Adrenal gland (tissue), 12 donors: ENCODE data around the gene NAA11. TPM values are rescaled to one million over a fixed set of nuclear protein-coding genes. Genes with fewer than 3 reads are reported as not detected.

Source experiments
- DNase-seq, 7 donors: peaks; one replicate each; pipeline ENCODE4 v3.0.0-alpha.2; 2019 to 2020
- H3K27ac ChIP-seq, 5 donors: fragments of 200-600 bp; sonication (generic) in 4 of 5; 1 replicate in 3 of 5; 2 replicates in 2 of 5; pipeline versions ENCODE4 v1.5.1 to v1.8.0; 2016 to 2020; ENCODE audit warnings: mild to moderate bottlenecking in 1 of 5
- H3K27me3 ChIP-seq: fragments of 200-600 bp; 2 replicates; pipeline ENCODE4 v1.8.0; 2021
- H3K36me3 ChIP-seq, 2 donors: fragments of 200-600 bp; replicated peaks in 1 of 2; 1 replicate in 1 of 2; 2 replicates in 1 of 2; pipeline versions ENCODE4 v1.5.1 to v1.8.0; 2018 to 2022
- H3K4me1 ChIP-seq, 2 donors: fragments of 200-600 bp; replicated peaks in 1 of 2; 1 replicate in 1 of 2; 2 replicates in 1 of 2; pipeline versions ENCODE4 v1.5.1 to v1.8.0; 2018 to 2021
- H3K4me3 ChIP-seq, 4 donors: fragments of 200-600 bp; sonication (generic) in 3 of 4; one replicate each; pipeline ENCODE4 v1.5.1; 2016 to 2018
- H3K9me3 ChIP-seq, 3 donors: fragments of 200-600 bp; sonication (generic) in 1 of 3; replicated peaks in 1 of 3; 1 replicate in 2 of 3; 2 replicates in 1 of 3; pipeline versions ENCODE4 v1.5.1 to v1.8.0; 2016 to 2021
- POLR2A ChIP-seq, 2 donors: fragments of 450-650 bp; IDR thresholded peaks; one replicate each; pipeline ENCODE4 v1.6.1; 2017; ENCODE audit warnings: antibody characterized with exemption in 2 of 2, mild to moderate bottlenecking in 2 of 2, moderate library complexity in 1 of 2
- WGBS, 4 donors: extraction: QIAGEN DNeasy Blood & Tissue Kit in 2 of 4; methylation state at CpG; one replicate each; pipeline versions ENCODE4 v1.1.5 to v1.1.7; 2013 to 2017; 5-methylcytosine and 5-hydroxymethylcytosine counted together
- intact Hi-C, 2 donors: fragments of 100-400 bp; cut with DNase I; formaldehyde crosslinking; loops; one replicate each; pipeline versions ENCODE4 v1.14.1 to v1.15.0; 2022 to 2023
- polyA plus RNA-seq, 3 donors: library from polyadenylated mRNA; stranded (reverse); fragments of 200-250 nt in 2 of 3; fragments of 350-450 nt in 1 of 3; fragmentation: Illumina TruSeq in 1 of 3; extraction: RNeasy Lipid Tissue Mini Kit (QIAGEN cat#74804) in 1 of 3; gene quantifications; one replicate each; pipeline ENCODE4 v1.2.3, GENCODE V29; 2013 to 2014
- total RNA-seq, 9 donors: library from RNA; depleted of rRNA in 4 of 9; stranded (reverse); fragments of >200 nt in 4 of 9; fragments of 120-200 nt in 1 of 9; fragmentation: NEBNext Ultra II Directional in 1 of 9; extraction: Animal tissue kit (Norgen Biotek cat#: 25700) in 1 of 9; gene quantifications; one replicate each; pipeline versions ENCODE4 v1.1.0 to v1.2.4, GENCODE V29; 2013 to 2023
- TF ChIP-seq, protein P1 (sequence below), 6 experiments: fragments of 450-650 bp in 4 of 6; fragments of 200-600 bp in 2 of 6; sonication (generic) in 1 of 6; IDR thresholded peaks; 1 replicate in 5 of 6; 2 replicates in 1 of 6; pipeline versions ENCODE4 v1.5.1 to v1.8.0; 2016 to 2021; ENCODE audit warnings: antibody characterized with exemption in 6 of 6, mild to moderate bottlenecking in 2 of 6, moderate library complexity in 1 of 6
- donor health status: healthy with polysubstance abuse.
- donor health status: Bipolar disorder and iron deficiency.
- donor health status: DM: yes; HTN: yes; CAD: no.
- donor health status: DM: no; HTN: no; CAD: no.
- donor health status: DM: no; HTN: no; CAD: no.
- donor health status: DM: yes; HTN: yes; CAD: no.

NAA11 gene
- total and polyA plus RNA-seq, 12 donors = not detected

- Histone ChIP-seq H3K4me1 (no peaks in the 10 kb centered on the region), H3K27ac (no peak overlapping the region), H3K27me3 (no peaks in the 10 kb centered on the region), H3K9me3 (no peaks in the 10 kb centered on the region), H3K36me3 (no peaks in the 10 kb centered on the region), H3K4me3 (no peak overlapping the region)
- TF ChIP-seq, protein P1, sequence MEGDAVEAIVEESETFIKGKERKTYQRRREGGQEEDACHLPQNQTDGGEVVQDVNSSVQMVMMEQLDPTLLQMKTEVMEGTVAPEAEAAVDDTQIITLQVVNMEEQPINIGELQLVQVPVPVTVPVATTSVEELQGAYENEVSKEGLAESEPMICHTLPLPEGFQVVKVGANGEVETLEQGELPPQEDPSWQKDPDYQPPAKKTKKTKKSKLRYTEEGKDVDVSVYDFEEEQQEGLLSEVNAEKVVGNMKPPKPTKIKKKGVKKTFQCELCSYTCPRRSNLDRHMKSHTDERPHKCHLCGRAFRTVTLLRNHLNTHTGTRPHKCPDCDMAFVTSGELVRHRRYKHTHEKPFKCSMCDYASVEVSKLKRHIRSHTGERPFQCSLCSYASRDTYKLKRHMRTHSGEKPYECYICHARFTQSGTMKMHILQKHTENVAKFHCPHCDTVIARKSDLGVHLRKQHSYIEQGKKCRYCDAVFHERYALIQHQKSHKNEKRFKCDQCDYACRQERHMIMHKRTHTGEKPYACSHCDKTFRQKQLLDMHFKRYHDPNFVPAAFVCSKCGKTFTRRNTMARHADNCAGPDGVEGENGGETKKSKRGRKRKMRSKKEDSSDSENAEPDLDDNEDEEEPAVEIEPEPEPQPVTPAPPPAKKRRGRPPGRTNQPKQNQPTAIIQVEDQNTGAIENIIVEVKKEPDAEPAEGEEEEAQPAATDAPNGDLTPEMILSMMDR (IDR thresholded peaks at IDR 0.05) = no peak
- TF ChIP-seq POLR2A (IDR thresholded peaks at IDR 0.05) = no peak
- WGBS, 4 donors = 46 to 67% (median 64%) methylated on average over 4 of the region's 4 CpGs
- no peak for DNase-seq
- intact Hi-C loops = no loop called here
Observed at GRCh38 chr4:79290376-79290775, 35.5 kb downstream of the NAA11 start.

- H3K4me1 ChIP-seq = no peaks in the 10 kb centered on the region
- no peak overlapping the region for H3K27ac ChIP-seq
- no peaks in the 10 kb centered on the region for H3K9me3 ChIP-seq
- intact Hi-C loops = no loop called here
- TF ChIP-seq, protein P1 (IDR thresholded peaks at IDR 0.05) = no peak
- TF ChIP-seq POLR2A (IDR thresholded peaks at IDR 0.05) = no peak
- 60 to 74% (median 62%) methylated on average over 1 of the region's 1 CpG for WGBS, 4 donors
- H3K36me3 ChIP-seq = no peaks in the 10 kb centered on the region
- DNase-seq = no peak
- no peak overlapping the region for H3K4me3 ChIP-seq
- no peaks in the 10 kb centered on the region for H3K27me3 ChIP-seq
Observed at GRCh38 chr4:79288185-79288584, 37.7 kb downstream of the NAA11 start.

- H3K27ac ChIP-seq = no peak overlapping the region
- no peak for DNase-seq
- intact Hi-C loops = no loop called here
- no peaks in the 10 kb centered on the region for H3K9me3 ChIP-seq
- H3K27me3 ChIP-seq = no peaks in the 10 kb centered on the region
- TF ChIP-seq, protein P1 (IDR thresholded peaks at IDR 0.05) = no peak
- no peaks in the 10 kb centered on the region for H3K36me3 ChIP-seq
- H3K4me1 ChIP-seq = no peaks in the 10 kb centered on the region
- H3K4me3 ChIP-seq = no peak overlapping the region
Observed at GRCh38 chr4:79287718-79288117, 38.1 kb downstream of the NAA11 start.

DNA sequence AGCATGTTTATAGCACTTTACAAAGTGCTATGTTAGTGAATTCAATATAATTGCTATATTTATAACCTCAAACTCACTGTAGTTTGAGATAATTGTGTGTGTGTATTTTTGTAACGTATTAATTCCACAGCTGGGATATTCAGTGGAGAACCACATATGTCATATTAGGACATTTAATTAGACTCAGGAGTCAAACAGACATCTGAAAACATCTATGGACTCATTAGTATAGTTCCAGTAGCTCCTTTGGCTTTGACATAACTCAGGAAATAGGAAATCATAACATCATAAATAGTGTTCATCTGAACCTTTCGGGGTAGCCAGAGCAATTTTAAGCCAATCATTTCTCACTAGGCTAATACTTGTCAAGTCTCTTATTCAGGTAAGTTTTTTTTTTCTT lies 38.8 kb downstream of the NAA11 start:
- Histone ChIP-seq H3K9me3 (no peaks in the 10 kb centered on the region), H3K36me3 (no peaks in the 10 kb centered on the region), H3K27me3 (no peaks in the 10 kb centered on the region), H3K4me3 (no peak overlapping the region), H3K4me1 (no peaks in the 10 kb centered on the region), H3K27ac (no peak overlapping the region)
- TF ChIP-seq, protein P1 (IDR thresholded peaks at IDR 0.05) = no peak
- TF ChIP-seq POLR2A (IDR thresholded peaks at IDR 0.05) = no peak
- intact Hi-C loops = no loop called here
- 69 to 73% (median 71%) methylated on average over 2 of the region's 2 CpGs for WGBS, 4 donors
- DNase-seq = no peak
